Thymus (tissue), 14 donors: ENCODE data around the gene CNGA2. TPM values are rescaled to one million over a fixed set of nuclear protein-coding genes. Genes with fewer than 3 reads are reported as not detected.
"Not testable (repeated sequence)": the region's sequence is repeated elsewhere in the genome, so short reads cannot be mapped to it uniquely, and the experiment has no call there.

Experiments
- DNase-seq, 9 donors: peaks; one replicate each; pipeline ENCODE4 v3.0.0-alpha.2; 2013; ENCODE audit warnings: low spot score in 9 of 9, low read depth in 6 of 9, missing footprints in 1 of 9
- H3K27ac ChIP-seq, 2 donors: one replicate each; pipeline ENCODE4 v1.5.1; 2013; ENCODE audit warnings: control low read depth in 1 of 2, low read depth in 1 of 2, low read length in 1 of 2, mild to moderate bottlenecking in 1 of 2, moderate library complexity in 1 of 2
- H3K27me3 ChIP-seq, 2 donors: one replicate each; pipeline ENCODE4 v1.5.1; 2013; ENCODE audit warnings: low read length in 1 of 2; ENCODE audit not compliant: control insufficient read depth in 2 of 2, insufficient read depth in 1 of 2
- H3K36me3 ChIP-seq, 2 donors: one replicate each; pipeline ENCODE4 v1.5.1; 2013; ENCODE audit warnings: low read length in 1 of 2, mild to moderate bottlenecking in 1 of 2, moderate library complexity in 1 of 2; ENCODE audit not compliant: control insufficient read depth in 2 of 2, insufficient read depth in 2 of 2
- H3K4me1 ChIP-seq, 2 donors: one replicate each; pipeline ENCODE4 v1.5.1; 2013; ENCODE audit warnings: low read length in 2 of 2; ENCODE audit not compliant: control insufficient read depth in 2 of 2, insufficient read depth in 2 of 2
- H3K4me3 ChIP-seq, 2 donors: one replicate each; pipeline ENCODE4 v1.5.1; 2013; ENCODE audit warnings: low read length in 2 of 2, control low read depth in 1 of 2, mild to moderate bottlenecking in 1 of 2
- H3K9me3 ChIP-seq, 2 donors: one replicate each; pipeline ENCODE4 v1.5.1; 2013; ENCODE audit warnings: low read length in 1 of 2, mild to moderate bottlenecking in 1 of 2; ENCODE audit not compliant: control insufficient read depth in 2 of 2, insufficient read depth in 1 of 2
- WGBS: extraction: QIAGEN DNeasy Blood & Tissue Kit; methylation state at CpG from one replicate; pipeline ENCODE4 v1.1.7; 2013; 5-methylcytosine and 5-hydroxymethylcytosine counted together
- long read RNA-seq, 10 donors: transcript quantifications; one replicate each; lab custom pipeline, GENCODE V29; 2026
- polyA plus RNA-seq: library from polyadenylated mRNA; stranded (reverse); fragments of 200-250 nt; gene quantifications from one replicate; pipeline ENCODE4 v1.2.3, GENCODE V29; 2013
- total RNA-seq: library from RNA; stranded (reverse); fragments of 120-200 nt; gene quantifications from one replicate; pipeline ENCODE4 v1.2.4, GENCODE V29; 2013
- donor health status: healthy.

Gene CNGA2
- 0.09 TPM for total RNA-seq
- 0.02 TPM for polyA plus RNA-seq
- long read RNA-seq, donor 1: 0 reads
- long read RNA-seq, donor 2: 0 reads
- long read RNA-seq, donor 3: 0 reads
- long read RNA-seq, donor 4: 0 reads
- long read RNA-seq, donor 5: 0 reads
- long read RNA-seq, donor 6: 0 reads
- long read RNA-seq, donor 7: 0 reads
- long read RNA-seq, donor 8: 0 reads
- long read RNA-seq, donor 9: 0 reads
- long read RNA-seq, donor 10: 0 reads

DNA sequence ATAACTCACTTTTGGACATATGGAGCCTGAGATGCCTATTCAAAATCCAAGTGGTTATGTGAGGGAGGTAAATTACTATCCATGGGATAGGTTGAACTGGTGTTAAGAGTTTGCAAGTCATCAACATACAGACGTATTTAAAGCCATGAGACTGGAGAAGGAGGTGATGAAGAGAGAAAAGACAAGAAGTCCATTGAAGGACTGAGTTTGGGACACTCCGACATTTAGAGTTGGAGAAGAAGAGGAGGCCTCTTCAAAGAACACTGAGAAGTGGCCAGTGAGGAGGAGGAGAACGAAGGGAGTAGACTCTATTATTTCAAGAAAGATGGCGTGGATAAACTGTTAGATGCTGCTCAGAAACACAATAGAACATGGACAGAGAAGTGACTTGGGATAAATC, at the start of gene CNGA2:
TSS of gene CNGA2 (plus strand) at position 301 of the 400 bp plus-strand sequence. CDS start 3,738 bp downstream, outside the sequence.
- no peaks in the 10 kb centered on the region for H3K4me1 ChIP-seq

DNA sequence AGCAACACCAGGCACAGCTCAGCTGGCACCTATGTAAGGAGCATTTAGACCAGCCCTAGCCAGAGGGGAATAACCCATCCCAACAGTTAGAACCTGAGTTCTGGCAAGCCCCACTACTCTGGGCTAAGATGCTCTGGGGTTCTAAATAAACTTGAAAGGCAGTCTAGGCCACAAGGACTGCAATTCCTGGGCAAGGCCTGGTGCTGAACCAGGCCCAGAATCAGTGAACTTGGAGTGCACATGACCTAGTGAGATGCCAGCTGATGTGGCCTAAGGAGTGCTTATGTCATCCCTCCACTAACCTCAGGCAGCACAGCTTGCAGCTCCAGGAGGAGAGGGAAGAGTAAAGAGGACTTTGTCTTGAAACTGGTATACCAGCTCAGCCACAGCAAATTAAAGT, 46.9 kb upstream of the CNGA2 start:
- Histone ChIP-seq H3K9me3 (no peaks in the 10 kb centered on the region), H3K4me1 (no peaks in the 10 kb centered on the region), H3K4me3 (no peak overlapping the region)

More for the DNA sequence above, at the start of gene CNGA2:
- DNase-seq: no peak
- 91% methylated on average over 4 of the region's 4 CpGs for WGBS
- H3K36me3 ChIP-seq: no peaks in the 10 kb centered on the region
- no peak within 1 kb of the TSS for H3K4me3 ChIP-seq
- H3K9me3 ChIP-seq: no peaks in the 10 kb centered on the region
- H3K27me3 ChIP-seq: no peaks in the 10 kb centered on the region
- H3K27ac ChIP-seq: no peak within 1 kb of the TSS

DNA sequence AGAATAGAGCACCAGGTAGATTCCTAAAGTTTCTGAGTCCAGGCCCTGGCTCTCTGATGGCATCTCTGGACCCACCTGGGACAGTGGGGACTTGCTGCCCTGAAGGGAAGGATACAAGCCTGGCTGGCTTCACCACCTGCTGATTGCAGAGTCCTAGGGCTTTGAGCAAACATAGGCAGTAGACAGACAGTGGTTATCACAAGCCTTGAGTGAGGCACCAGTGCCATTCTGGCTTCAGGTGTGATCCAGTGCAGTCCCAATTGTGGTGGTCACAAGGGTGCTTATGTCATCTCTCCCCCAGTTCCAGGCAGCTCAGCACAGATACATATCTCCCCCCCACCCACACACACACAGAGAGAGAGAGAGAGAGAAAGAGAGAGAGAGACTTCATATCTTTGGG, 45.9 kb upstream of the CNGA2 start:
- H3K27me3 ChIP-seq: peaks cover 0 to 2% of the 10 kb centered on the region in 2 donors
- no peak overlapping the region for H3K27ac ChIP-seq
- no peaks in the 10 kb centered on the region for H3K36me3 ChIP-seq
- H3K4me1 ChIP-seq: no peaks in the 10 kb centered on the region
- DNase-seq: no peak
- H3K4me3 ChIP-seq: no peak overlapping the region
- H3K9me3 ChIP-seq: no peaks in the 10 kb centered on the region

More for the DNA sequence above, 46.9 kb upstream of the CNGA2 start:
- no peaks in the 10 kb centered on the region for H3K36me3 ChIP-seq
- DNase-seq: no peak
- H3K27ac ChIP-seq: no peak overlapping the region
- no peaks in the 10 kb centered on the region for H3K27me3 ChIP-seq

DNA sequence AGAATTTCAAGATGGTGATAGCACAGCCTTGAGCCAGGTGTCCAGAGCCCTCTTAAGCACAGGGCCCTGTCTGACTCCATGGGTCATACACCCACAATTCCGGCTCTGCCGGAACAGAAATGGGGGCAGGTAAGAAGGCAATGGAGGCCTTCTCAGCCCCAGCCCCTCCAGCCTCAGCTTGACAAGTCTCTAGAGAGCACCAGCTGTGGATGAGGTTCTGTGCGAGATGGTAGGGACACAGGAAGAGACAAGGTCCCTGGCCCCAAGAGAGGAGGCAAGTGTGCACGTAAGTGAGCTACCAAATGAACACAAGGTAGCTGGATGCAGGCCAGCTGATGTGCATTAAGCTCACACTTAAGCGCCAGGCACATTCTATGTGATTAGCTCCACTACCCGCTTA, 41.7 kb upstream of the CNGA2 start:
- Histone ChIP-seq H3K4me1 (no peaks in the 10 kb centered on the region), H3K9me3 (no peaks in the 10 kb centered on the region), H3K4me3 (no peak overlapping the region), H3K36me3 (no peaks in the 10 kb centered on the region), H3K27me3 (peaks cover 8 to 18% of the 10 kb centered on the region in 2 donors), H3K27ac (no peak overlapping the region)
- WGBS: 96% methylated on average over 6 of the region's 6 CpGs
- DNase-seq: no peak

DNA sequence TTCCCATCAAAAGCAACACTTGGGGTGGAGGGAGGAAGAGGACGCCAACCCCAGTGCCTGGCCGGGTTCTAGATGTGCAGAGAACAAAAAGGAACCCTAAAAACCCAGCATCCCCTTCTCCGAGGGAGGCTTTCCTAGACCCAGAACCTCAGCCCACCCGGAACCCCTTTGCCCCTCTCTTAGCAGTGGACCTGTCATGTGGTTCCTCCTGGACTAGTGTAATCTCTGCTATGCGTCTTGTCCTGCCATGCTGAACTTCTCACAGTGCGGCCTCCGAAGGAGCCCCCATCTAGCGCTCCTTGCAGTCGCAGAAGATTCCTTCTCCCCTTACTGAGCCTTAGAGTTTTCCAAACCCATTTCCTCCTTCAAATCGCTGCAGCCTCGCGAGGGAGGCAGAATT, 40.4 kb upstream of the CNGA2 start:
- Histone ChIP-seq H3K36me3 (no peaks in the 10 kb centered on the region), H3K27me3 (peaks cover 8 to 18% of the 10 kb centered on the region in 2 donors), H3K4me3 (no peak overlapping the region), H3K4me1 (no peaks in the 10 kb centered on the region), H3K27ac (no peak overlapping the region), H3K9me3 (no peaks in the 10 kb centered on the region)
- no peak for DNase-seq
- 73% methylated on average over 12 of the region's 12 CpGs for WGBS

DNA sequence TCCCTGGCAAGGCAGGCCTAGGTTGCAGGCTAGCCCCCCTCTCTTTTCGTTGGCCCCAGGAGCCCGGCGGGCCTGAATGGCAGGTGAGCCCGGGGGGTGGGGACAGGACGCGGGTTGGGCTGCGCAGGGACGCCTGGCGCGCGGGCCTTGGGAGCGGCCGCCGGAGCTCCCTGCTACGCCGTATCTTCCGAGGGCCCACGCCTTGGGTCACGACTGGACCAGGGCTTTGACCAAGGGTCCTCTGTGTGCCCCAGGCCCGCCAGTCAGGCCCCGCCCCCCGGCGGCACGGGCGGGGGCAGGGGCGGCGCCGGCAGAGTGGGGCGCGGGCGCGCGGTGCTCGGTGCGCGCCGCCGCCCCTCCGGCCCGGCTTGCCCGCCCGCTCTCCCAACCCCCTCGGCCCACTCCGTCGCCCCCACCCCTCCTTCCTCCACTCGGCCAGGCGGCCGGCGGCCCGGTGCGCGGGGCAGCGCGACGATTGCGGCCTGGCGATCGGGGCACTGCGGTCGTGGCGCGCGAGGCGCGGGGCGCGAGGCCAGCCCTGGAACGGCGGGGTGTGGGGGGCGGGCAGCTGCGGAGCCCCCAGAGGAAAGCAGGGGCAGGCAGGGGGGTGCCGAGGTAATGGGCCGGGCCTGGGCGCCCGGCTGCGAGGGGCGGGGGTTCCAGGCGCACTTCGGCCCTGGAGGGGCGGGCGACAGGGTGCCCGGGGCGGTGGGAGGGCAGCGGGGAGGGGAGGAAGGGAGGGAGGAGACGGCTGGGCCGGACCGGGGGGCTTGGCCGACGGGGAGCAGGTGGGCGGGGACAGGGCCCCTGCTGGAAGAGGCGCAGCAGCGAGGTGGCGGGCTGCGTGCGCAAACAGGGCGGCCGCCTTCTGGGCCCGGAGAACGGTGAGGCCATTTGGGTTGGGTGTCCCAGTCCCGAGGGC, 39.6 kb upstream of the CNGA2 start, which contains the start of gene PRRG3:
TSS of gene PRRG3 (plus strand) at position 798 of the 922 bp plus-strand sequence. CDS start 3,357 bp downstream, outside the sequence.
- H3K36me3 ChIP-seq: no peaks in the 10 kb centered on the region
- no peak for DNase-seq
- H3K9me3 ChIP-seq: no peaks in the 10 kb centered on the region
- no peak within 1 kb of the TSS for H3K4me3 ChIP-seq
- peaks cover 8 to 18% of the 10 kb centered on the region in 2 donors for H3K27me3 ChIP-seq
- WGBS: 8% methylated on average over 83 of the region's 100 CpGs
- H3K27ac ChIP-seq: no peak within 1 kb of the TSS
- H3K4me1 ChIP-seq: no peaks in the 10 kb centered on the region

DNA sequence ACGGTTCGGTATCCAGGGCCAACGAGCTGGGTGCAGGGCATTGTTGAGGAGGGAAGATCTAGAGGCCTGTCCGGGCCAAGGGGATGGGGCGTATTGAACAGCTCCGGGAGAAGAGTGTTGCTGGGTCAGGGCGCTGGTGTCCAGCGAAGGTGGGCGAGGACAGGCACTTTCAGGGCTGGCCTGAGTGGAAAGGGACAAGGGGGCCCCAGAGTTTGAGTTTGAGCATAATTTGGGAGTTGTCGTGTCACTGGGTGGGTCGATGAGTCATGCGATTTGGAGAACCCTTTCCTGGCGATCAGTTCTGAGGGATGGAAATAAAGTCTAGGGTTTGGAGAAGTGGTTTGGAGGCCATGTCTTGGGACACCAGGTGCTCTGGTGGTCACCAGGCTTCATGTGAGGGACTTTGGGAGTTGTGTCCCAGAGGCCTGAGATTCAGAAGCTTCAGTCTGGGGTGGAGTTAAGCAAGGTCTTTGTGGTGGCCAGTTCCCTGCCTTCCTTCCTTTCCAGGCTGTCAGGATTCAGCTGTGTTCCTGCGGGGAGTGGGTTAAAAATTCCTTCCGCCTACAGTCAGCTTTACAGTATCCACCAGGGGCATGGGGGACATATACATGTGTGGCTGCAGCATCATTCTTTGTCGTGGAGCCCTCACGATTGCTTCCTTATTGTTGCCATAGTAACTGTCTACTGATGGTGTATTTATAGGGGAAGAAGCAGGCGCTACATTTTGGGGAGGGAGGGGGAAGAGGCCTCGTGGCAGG, 38.8 kb upstream of the CNGA2 start:
- DNase-seq: no peak
- H3K27me3 ChIP-seq: peaks cover 8 to 18% of the 10 kb centered on the region in 2 donors
- no peaks in the 10 kb centered on the region for H3K4me1 ChIP-seq
- H3K27ac ChIP-seq: no peak overlapping the region
- no peaks in the 10 kb centered on the region for H3K9me3 ChIP-seq
- no peak overlapping the region for H3K4me3 ChIP-seq
- no peaks in the 10 kb centered on the region for H3K36me3 ChIP-seq
- 17% methylated on average over 19 of the region's 19 CpGs for WGBS

DNA sequence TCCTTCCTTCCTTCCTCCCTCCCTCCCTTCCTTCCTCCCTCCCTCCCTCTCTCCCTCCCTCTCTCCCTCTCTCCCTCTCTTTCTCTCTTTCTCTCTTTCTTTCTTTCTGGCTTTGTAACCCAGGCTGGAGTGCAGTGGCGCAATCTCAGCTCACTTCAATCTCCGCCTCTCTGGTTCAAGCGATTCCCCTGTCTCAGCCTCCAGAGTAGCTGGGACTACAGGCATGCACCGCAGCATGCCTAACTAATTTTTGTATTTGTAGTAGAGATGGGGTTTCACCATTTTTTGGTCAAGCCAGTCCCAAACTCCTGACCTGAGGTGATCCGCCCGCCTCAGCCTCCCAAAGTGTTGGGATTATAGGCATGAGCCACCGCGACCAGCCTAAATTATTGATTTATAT, 37.5 kb upstream of the CNGA2 start:
- H3K27me3 ChIP-seq: peaks cover 8 to 18% of the 10 kb centered on the region in 2 donors
- WGBS: 98% methylated on average over 8 of the region's 8 CpGs
- not testable (repeated sequence) for H3K36me3 ChIP-seq, H3K9me3 ChIP-seq, H3K4me1 ChIP-seq, DNase-seq, H3K27ac ChIP-seq, H3K4me3 ChIP-seq

DNA sequence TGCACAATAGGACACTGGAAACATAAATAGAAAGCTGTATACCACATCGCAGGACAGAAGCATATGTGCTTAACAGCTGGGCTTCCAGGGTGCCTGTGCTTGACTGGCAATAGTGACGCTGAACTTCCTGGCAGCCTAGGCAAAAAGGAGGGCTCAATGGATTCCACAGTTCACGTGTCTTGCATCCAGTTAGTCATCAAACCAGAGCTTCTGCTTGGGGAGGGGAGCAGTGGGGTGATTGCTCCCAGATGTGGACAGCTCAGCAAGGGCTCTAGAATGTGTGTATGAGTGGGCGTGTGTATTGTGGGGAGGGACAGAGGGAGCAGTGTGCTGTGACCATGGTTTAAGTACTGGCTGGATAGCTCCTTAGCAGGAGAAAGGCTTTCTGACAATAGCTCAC, 37.0 kb upstream of the CNGA2 start:
- peaks cover 8 to 18% of the 10 kb centered on the region in 2 donors for H3K27me3 ChIP-seq
- DNase-seq: no peak
- H3K27ac ChIP-seq: no peak overlapping the region
- H3K4me1 ChIP-seq: no peaks in the 10 kb centered on the region
- no peak overlapping the region for H3K4me3 ChIP-seq
- 86% methylated on average over 4 of the region's 4 CpGs for WGBS
- H3K36me3 ChIP-seq: no peaks in the 10 kb centered on the region
- H3K9me3 ChIP-seq: no peaks in the 10 kb centered on the region
